A549 treated with GW870086 at 1 μM for 4 hours (cell line): ENCODE data around the gene VARS1. TPM values are rescaled to one million over a fixed set of nuclear protein-coding genes. Genes with fewer than 3 reads are reported as not detected.

Experiments
- total RNA-seq: library from RNA; stranded (reverse); fragments of 200-300 nt; extraction: Qiagen RNA extraction; gene quantifications from 5 replicates; pipeline ENCODE4 v1.2.3, GENCODE V29; 2022; ENCODE audit warnings: low read depth

The VARS1 gene
- total RNA-seq, result 47.4 to 59.1 TPM (median 53.3 TPM) in 5 replicates

GRCh38 chr6:31795616-31796298 lies at the start of gene VARS1:
TSS of gene VARS1 (minus strand) at chr6:31795752. CDS start at chr6:31795217, 535 bp downstream.

GRCh38 chr6:31827286-31828079 lies 31.9 kb upstream of the VARS1 start, which contains the start of gene HSPA1B:
TSS of gene HSPA1B (plus strand) at chr6:31827738. CDS start at chr6:31827951, 213 bp downstream.

GRCh38 chr6:31815025-31815838 lies 19.7 kb upstream of the VARS1 start, which contains the start of the genes HSPA1A and HSPA1L:
TSS of gene HSPA1A (plus strand) at chr6:31815543. CDS start at chr6:31815757, 214 bp downstream.
TSS of gene HSPA1L (minus strand) at chr6:31815283. CDS start at chr6:31811972, 3,311 bp downstream.

GRCh38 chr6:31806470-31807272 lies 11.1 kb upstream of the VARS1 start, which contains the start of gene LSM2:
TSS of gene LSM2 (minus strand) at chr6:31806966. CDS start at chr6:31806757, 209 bp downstream.

GRCh38 chr6:31776989-31777666 lies 18.4 kb downstream of the VARS1 start, which contains the start of gene VWA7:
TSS of gene VWA7 (minus strand) at chr6:31777328. CDS start at chr6:31776779, 549 bp downstream.

GRCh38 chr6:31762356-31762755 lies 33.2 kb downstream of the VARS1 start, which contains the start of gene SAPCD1:
TSS of gene SAPCD1 (plus strand) at chr6:31762656. CDS start at chr6:31763055, 399 bp downstream.

Other genes starting within 250 kb of the VARS1 start
- gene ATP6V1G2, start 249.1 kb downstream of the VARS1 start, total RNA-seq, result 0.55 to 1.2 TPM (median 0.83 TPM) in 5 replicates
- 10.4 to 11.2 TPM (median 11.1 TPM) in 5 replicates for gene NFKBIL1, start 248.1 kb downstream of the VARS1 start, total RNA-seq
- 0.17 to 0.34 TPM in 2 of 5 replicates, not detected in the others for gene LTA, start 223.5 kb downstream of the VARS1 start, total RNA-seq
- gene TNF, start 220.2 kb downstream of the VARS1 start, total RNA-seq, result 0.16 TPM in 1 of 5 replicates, not detected in the others
- gene LTB, start 213.3 kb downstream of the VARS1 start, total RNA-seq, result 0.21 to 0.65 TPM (median 0.29 TPM) in 4 of 5 replicates, not detected in the other
- gene LST1, start 209.5 kb downstream of the VARS1 start, total RNA-seq, result 0.30 to 0.66 TPM in 2 of 5 replicates, not detected in the others
- gene NCR3, start 202.7 kb downstream of the VARS1 start, total RNA-seq, result not detected in 5 replicates
- not detected in 5 replicates for gene AIF1, start 180.5 kb downstream of the VARS1 start, total RNA-seq
- gene PRRC2A, start 175.0 kb downstream of the VARS1 start, total RNA-seq, result 66.6 to 89.8 TPM (median 85.0 TPM) in 5 replicates
- 114 to 149 TPM (median 138 TPM) in 5 replicates for gene BAG6, start 143.1 kb downstream of the VARS1 start, total RNA-seq
- gene APOM, start 139.9 kb downstream of the VARS1 start, total RNA-seq, result 2.6 to 4.5 TPM (median 3.1 TPM) in 5 replicates
- 10.6 to 12.7 TPM (median 12.1 TPM) in 5 replicates for gene C6orf47, start 135.0 kb downstream of the VARS1 start, total RNA-seq
- 8.2 to 10.4 TPM (median 9.7 TPM) in 5 replicates for gene GPANK1, start 130.8 kb downstream of the VARS1 start, total RNA-seq
- 167 to 186 TPM (median 177 TPM) in 5 replicates for gene CSNK2B, start 129.7 kb downstream of the VARS1 start, total RNA-seq
- gene LY6G5B, start 125.8 kb downstream of the VARS1 start, total RNA-seq, result 3.6 to 5.4 TPM (median 4.3 TPM) in 5 replicates
- gene LY6G5C, start 114.7 kb downstream of the VARS1 start, total RNA-seq, result 1.3 to 2.5 TPM (median 1.7 TPM) in 5 replicates
- 12.8 to 19.4 TPM (median 18.7 TPM) in 5 replicates for gene ABHD16A, start 92.4 kb downstream of the VARS1 start, total RNA-seq
- gene LY6G6F, start 88.9 kb downstream of the VARS1 start, total RNA-seq, result not detected in 5 replicates
- not detected in 5 replicates for gene LY6G6D, start 80.4 kb downstream of the VARS1 start, total RNA-seq
- 0.14 TPM in 1 of 5 replicates, not detected in the others for gene LY6G6C, start 74.0 kb downstream of the VARS1 start, total RNA-seq
- not detected in 5 replicates for gene MPIG6B, start 72.4 kb downstream of the VARS1 start, total RNA-seq
- 26.8 to 31.8 TPM (median 27.9 TPM) in 5 replicates for gene DDAH2, start 66.5 kb downstream of the VARS1 start, total RNA-seq
- gene CLIC1, start 59.2 kb downstream of the VARS1 start, total RNA-seq, result 486 to 498 TPM (median 493 TPM) in 5 replicates
- 10.5 to 13.8 TPM (median 12.5 TPM) in 5 replicates for gene MSH5, start 55.7 kb downstream of the VARS1 start, total RNA-seq
- 1.6 to 3.9 TPM (median 3.7 TPM) in 5 replicates for gene SAPCD1, start 33.1 kb downstream of the VARS1 start, total RNA-seq
- gene VWA7, start 18.4 kb downstream of the VARS1 start, total RNA-seq, result 1.2 to 2.0 TPM (median 1.5 TPM) in 5 replicates
- gene LSM2, start 11.2 kb upstream of the VARS1 start, total RNA-seq, result 52.2 to 66.7 TPM (median 61.9 TPM) in 5 replicates
- gene HSPA1L, start 19.5 kb upstream of the VARS1 start, total RNA-seq, result 0.82 to 1.5 TPM (median 1.3 TPM) in 5 replicates
- 148 to 264 TPM (median 205 TPM) in 5 replicates for gene HSPA1A, start 19.8 kb upstream of the VARS1 start, total RNA-seq
- gene HSPA1B, start 32.0 kb upstream of the VARS1 start, total RNA-seq, result 116 to 191 TPM (median 162 TPM) in 5 replicates
- 24.9 to 34.9 TPM (median 25.5 TPM) in 5 replicates for gene NEU1, start 67.1 kb upstream of the VARS1 start, total RNA-seq
- 0.05 to 0.21 TPM in 2 of 5 replicates, not detected in the others for gene SLC44A4, start 83.2 kb upstream of the VARS1 start, total RNA-seq
- 23.1 to 27.6 TPM (median 27.1 TPM) in 5 replicates for gene EHMT2, start 101.9 kb upstream of the VARS1 start, total RNA-seq
- 3.1 to 4.0 TPM (median 3.5 TPM) in 5 replicates for gene ZBTB12, start 106.3 kb upstream of the VARS1 start, total RNA-seq
- 0.07 to 0.43 TPM (median 0.23 TPM) in 5 replicates for gene C2, start 132.0 kb upstream of the VARS1 start, total RNA-seq
- gene CFB, start 150.3 kb upstream of the VARS1 start, total RNA-seq, result 1.6 to 3.3 TPM (median 2.4 TPM) in 5 replicates
- 73.9 to 80.8 TPM (median 79.3 TPM) in 5 replicates for gene NELFE, start 163.2 kb upstream of the VARS1 start, total RNA-seq
- gene SKIC2, start 163.4 kb upstream of the VARS1 start, total RNA-seq, result 16.7 to 25.7 TPM (median 25.0 TPM) in 5 replicates
- 10.4 to 12.0 TPM (median 11.0 TPM) in 5 replicates for gene DXO, start 176.4 kb upstream of the VARS1 start, total RNA-seq
- gene C4A, start 186.3 kb upstream of the VARS1 start, total RNA-seq, result 0.87 to 1.7 TPM (median 0.93 TPM) in 5 replicates
- gene C4B, start 219.0 kb upstream of the VARS1 start, total RNA-seq, result 0.53 to 1.4 TPM (median 1.1 TPM) in 5 replicates
- gene CYP21A2, start 242.7 kb upstream of the VARS1 start, total RNA-seq, result 0.08 TPM in 1 of 5 replicates, not detected in the others